HG02938 (cell line): ENCODE data around the gene ZNF641.

Experiments
- ATAC-seq: cut with Tn5 transposase; IDR thresholded peaks from one replicate; pipeline ENCODE4 v1.9.1; 2021; ENCODE audit warnings: mild to moderate bottlenecking, moderate library complexity; ENCODE audit not compliant: unreplicated experiment

The ZNF641 gene

DNA sequence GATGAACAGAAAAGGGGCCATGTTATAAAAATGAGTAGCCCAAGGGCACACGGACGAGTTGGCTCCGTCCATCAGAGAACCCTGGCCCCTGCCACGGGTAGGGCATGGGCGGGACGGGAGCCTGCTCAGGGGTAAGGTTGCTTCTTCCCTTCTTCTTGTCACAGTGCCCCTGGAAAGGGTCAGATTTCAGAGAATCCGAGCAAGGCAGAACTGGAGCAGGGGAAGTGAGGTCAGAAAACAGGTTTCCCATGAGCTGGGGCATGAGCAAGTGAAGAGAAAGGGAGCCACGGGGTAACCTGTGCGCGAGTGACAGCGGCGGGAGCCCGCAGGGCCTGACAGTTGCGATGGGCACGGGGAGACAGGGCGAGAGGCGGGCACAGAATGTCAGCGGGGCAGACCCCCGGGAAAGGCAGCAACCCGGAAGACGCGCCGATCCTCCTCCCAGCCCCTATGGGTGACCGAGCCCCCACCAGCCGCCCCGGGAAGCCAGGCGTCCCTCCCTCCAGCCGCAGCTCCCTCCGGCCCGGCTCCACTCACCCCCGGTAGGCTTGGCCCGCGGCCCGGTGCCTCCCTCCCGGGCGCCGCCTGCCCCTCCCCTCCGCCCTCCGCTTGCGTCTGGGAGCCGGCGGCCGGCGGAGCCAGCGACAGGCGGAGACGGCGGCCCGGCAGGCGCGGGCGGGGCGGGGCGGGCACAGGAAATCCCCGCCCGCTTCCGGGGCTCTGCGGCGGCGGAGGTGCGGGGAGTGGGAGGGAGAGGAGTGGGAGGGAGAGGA, at the start of gene ZNF641:
Gene ZNF641, minus strand, starts transcription at position 671 of the 773 bp plus-strand sequence. CDS start 2,829 bp downstream, outside the sequence.
- ATAC-seq: peak; percentile 57

DNA sequence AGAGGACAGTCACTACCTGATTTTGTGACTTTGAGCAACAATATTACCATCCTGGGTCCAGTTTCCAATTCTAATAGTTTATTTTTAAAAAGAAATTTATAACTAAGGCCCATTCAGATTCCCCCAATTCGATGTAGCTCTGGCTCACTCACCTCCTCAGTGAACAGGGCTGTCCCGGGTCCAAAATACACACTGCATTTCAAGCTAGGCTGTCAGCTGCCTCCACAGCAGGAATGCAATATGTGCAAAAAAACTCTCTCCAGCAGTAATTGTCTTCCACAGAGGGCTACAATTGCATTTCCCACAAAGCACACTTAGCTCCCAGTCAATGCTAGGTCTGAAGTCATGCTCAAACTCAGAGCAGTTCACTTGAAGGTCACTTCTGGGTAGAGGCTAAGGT, 39.3 kb upstream of the ZNF641 start:
- ATAC-seq: no peak

DNA sequence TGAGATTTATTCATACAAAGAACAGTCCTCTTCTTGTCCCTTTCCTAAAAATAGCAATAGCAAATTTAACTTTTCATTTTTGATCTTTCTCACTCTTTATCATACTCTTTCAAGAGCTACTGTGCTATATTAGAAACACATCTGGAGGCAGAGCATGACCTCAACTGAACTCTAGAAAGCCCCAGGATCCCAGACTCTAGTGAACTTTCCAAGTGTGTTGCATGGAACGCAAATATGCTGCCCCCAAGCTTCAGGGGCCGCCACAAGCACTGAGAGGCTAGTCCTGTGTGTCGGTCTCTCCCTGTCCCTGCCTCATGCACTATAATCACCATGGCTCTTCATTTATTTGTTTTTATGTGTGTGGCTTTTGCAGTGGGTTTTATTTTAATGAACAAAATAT, 38.7 kb upstream of the ZNF641 start:
- no peak for ATAC-seq

DNA sequence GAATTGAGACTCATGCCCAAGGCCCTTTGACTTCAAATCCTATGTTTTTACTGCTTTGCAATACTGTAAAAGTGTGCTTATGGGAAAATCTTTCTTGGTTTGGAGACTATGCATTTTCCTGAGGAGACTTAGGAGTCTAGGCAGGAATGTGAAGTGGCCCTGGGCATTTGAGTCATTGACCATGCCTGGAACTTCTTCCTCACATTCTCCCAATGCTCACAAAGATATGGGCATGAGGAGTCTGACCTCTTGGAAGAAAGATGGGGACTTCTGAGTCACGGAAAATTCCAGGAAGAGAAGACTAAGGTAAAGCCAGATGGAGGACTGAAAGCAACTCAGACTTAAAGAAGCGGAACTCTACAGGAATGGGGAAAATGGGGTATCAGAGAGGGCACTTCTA, 38.2 kb upstream of the ZNF641 start:
- ATAC-seq: no peak

DNA sequence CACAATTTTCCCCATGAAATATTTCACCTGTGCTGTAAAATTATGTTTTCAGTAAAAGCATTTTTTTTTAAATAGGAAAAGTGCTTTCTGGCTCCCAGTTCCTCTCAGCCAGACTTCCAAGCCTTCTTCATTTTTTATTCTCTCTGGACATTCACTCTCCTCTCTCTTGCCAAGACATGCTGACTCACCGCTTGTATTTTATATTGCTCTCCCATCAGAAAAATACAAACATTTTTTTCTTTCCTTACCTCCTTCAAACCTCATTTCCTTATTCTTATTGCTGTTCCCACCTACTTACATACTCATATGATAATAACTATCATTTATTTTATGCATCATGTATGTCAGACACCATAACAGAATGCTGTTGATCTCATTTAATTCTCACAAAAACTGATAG, 37.7 kb upstream of the ZNF641 start:
- ATAC-seq: no peak

DNA sequence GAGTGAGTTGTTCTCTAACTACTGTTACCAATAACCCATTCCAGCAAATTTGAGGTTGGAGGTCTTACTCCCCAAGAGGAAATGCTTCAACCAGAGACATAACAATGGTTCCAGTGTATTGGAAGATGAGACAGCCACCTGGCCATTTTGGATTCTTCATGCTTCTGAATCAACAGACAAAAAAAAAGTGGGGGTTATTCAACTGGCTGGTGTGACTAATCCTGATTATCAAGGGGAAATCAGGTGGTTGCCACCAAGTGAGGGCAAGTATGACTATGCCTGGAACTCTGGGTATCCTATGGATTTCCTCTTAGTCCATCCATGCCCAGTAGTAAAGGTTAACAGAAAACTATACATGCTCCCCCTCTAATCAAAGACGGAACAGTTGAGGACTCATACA, 29.9 kb upstream of the ZNF641 start:
- ATAC-seq: no peak

DNA sequence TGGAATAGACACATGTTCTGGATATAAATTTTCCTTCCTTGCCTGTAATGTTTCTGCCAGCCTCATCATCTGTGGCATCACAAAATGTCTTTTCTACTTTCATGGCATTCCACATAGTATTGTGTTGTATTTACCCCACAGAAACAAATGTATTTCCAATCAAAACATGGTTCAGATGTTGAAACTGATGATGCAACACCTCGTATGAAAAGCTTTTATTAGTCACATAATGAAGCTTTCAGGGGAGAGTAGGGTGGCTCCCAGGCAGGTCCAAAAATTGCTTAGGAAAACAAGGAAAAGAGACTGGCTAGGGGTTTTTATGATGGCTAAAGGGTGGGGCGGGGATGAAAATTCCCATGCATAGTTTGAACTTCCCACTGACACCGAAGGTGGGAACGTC, 29.1 kb upstream of the ZNF641 start:
- ATAC-seq: no peak

DNA sequence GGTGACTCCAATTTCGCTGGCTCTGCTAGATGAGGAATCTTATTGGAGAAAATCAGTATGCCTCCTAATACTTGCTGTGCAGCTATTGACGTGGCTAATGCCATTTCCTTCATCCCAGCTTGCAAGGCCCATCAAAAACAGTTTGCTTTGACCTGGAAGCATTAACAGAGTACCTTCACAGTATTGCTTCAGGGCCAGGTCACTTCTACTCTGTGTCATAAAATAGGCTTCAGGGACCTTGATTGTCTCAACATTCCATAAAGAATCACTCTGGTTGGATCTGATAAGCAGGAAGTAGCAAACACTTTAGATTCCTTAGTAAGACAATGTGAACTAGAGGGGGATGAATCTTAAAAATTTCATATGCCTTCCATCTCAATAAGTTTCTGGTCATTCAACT, 26.9 kb upstream of the ZNF641 start:
- no peak for ATAC-seq

DNA sequence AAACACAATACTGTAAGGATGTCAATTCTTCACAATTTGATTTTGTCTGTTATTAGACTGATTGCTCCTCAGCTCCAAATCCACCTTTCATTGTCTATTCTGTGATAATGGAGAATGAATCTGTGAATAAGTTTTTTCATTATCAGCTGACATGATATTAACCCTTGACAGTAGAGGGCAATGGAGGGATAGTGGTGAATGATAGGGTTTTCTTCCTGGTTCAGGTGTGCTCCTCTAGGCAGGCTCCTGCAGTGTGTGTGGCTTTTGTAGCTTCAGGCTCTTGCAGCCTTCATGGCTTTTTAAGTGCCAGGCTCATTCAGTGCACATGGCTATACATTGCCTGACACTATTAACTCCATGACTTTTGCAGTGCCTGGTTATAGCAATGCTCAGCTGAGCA, 23.4 kb upstream of the ZNF641 start:
- ATAC-seq: no peak

DNA sequence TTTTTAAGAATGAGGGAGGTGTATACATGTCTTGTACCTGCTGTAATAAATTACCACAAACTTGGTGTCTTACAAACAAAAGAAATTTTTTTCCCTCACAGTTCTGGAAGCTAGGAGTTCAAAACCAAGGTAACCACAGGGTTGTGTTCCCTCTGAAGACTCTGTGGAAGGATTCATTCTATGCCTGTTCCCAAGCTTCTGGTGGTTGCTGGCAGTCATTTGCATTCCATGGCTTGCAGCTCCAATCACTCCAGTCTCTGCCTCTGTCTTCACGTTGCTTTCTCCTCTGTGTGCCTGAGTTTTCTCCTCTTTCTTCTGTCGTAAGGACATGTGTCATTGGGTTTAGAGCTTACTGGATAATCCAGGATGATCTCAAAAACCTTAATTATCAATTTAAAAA, 15.4 kb upstream of the ZNF641 start:
- ATAC-seq: no peak

DNA sequence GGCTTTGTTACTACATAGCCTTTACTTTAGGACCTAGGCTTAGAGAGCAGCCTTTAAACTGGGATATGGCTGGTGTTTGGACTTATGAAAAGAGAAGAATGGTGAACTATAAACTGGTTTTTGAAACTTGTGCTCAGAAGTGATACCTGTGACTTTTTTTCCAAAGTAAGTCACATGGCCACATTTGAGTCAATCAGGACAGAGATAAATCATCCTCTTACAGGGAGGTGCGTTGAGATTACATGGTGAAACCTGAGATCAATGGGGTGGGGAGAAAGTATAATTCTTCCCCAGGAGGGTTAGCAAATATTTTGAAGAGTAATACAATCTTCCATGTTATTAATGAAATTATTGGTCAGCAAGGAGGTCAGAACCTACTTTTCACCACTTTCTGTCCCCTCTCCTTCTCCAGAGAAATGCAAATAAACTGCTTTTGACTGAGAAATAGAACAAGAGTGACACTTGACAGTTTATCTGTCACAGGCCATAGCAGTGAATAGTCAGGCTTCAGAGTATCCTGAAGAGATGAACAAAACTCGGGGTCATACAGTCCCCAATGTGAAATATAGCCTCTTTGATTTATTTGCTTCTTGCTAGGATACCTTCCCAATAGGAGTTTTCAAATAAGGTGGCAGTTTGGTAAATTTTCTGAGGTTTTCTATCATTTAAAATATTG, 11.1 kb upstream of the ZNF641 start:
- no peak for ATAC-seq

DNA sequence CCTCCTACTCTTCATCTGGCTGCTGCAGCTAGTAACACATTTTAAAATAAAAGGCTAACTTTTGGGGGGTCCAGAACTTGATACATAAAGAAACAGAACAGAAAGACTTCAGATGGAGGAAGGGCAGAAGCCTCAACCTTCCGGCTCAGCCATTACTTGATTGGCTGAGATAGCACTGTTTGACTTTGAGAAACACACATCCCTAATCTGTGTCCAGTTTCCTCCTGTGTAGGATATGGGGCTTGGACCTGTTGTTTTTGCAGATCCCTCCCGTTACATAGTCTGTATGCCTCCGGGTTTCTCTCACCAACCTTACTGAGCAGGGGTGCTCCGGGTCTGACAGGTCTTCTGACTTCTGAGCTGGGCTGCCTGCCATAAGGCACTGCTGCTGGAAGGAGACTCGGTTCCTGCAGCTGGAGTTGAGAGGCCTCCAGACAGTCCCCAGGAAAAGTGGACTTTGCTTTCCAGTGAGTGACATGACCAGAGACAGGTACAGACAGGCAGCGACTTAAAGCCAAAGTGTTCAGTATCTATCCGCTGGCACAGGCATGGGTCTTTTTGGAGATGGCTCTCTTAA, 8.3 kb upstream of the ZNF641 start:
- no peak for ATAC-seq

DNA sequence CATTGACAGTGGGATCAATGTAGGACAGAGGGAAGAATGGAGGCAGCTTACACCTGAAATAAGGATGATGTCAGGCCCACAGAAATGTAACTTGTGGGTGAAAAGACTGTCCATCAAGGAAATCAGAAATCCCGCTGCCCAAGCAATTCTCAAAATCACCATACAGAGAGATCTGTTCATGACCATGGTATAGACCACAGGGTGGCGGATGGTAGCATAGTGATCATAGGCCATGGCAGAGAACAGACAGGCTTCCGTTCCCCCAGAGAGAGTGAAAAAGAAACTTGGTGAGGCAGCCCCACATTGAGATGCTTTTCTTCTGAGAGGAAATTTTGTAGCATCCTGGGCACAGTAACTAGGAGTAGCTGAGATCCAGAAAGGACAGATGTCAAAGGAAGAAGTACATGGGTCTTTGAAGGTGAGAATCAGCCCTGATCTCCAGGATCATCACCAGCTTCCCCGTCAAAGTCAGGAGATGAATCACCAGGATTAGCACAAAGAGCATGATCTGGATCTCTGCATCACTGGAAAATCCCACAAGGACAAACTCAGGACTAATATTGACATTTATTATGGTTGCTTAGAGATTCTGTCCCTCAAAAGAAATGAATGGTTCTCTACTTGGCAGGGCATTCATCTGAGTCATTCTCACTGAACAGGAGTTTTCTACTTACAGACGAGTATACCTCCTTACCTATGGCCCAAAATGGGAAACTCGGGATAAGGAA, 5.5 kb upstream of the ZNF641 start:
- no peak for ATAC-seq

DNA sequence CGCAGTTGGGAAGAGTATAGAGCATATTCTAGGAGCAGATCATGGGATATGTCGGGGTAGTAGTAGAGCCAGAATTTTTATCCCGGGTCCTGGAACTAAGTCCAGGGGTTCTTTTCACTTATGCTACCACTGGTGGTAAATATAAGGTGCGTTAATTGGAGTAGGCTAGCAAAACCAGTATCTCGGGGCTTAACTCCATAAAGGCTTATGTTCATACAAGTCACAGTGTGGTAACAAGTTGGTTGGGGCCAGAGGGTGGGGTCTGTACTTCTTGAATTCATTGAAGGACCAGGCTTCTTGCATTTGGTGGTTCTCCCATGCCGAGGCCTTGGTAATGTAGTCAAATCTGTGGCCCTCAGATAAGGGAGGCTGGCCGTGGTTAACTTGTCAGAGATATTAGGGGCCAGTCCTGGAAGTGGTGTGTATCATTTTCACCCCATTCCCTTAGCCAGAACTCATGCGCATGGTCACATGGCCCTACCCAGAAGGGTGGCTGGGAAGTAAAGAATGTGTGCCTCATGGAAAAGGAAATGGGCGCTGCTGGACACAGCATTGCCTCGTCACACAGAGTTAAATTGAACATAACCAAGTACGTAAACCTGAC, 1.5 kb upstream of the ZNF641 start:
- no peak for ATAC-seq

DNA sequence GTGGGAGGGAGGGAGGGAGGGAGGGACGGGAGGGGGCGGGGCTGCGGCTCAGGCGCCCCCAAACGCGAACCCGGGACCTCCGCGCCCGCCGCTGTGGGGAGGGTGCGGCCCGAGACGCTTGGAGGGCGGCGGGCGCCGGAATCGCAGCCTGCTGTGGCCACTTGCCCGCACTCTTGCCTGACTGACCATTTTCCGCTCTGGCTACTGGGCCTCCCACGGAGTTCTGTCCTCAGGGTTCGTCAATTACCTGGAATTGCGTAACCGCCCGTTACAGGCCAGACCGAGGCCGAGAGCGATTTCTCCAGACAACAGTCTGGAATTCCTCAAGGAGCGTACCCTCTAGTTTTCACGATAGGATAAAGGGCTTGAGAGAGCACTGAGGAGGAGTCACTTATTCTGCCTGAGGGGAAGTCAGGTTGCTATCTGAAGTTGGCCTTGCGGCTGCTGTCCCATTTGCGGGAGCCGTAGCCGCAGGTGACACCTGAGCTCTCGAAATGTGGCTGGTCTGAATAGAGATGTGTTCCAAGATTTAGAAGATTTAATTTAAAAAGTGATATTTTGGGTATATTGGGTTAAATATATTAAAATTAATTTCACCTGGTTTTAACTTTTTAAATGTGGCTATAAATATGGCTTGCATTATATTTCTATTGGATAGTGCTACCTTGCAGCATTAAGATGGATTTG, 446 bp upstream of the ZNF641 start:
- peak; percentile 15 for ATAC-seq

DNA sequence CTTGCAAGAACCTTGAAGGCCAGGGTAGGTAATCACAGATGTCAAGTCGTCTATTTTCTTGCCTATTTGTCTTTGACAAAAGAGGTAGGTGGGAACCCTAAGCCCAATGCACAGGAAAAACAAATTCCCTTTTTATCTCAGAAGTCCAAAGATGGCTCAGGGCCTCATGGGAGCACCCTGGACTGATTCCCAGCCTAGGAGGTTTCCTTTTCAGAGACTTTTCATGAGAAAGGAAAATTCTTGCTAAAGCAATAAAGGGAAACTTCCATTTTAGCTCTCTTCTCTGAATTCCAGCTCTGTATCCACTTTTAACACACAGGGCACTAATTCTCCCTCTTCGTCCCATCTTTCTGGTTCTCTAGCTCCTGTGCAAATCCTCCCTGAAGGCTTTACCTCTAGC, 1.2 kb downstream of the ZNF641 start:
- no peak for ATAC-seq

DNA sequence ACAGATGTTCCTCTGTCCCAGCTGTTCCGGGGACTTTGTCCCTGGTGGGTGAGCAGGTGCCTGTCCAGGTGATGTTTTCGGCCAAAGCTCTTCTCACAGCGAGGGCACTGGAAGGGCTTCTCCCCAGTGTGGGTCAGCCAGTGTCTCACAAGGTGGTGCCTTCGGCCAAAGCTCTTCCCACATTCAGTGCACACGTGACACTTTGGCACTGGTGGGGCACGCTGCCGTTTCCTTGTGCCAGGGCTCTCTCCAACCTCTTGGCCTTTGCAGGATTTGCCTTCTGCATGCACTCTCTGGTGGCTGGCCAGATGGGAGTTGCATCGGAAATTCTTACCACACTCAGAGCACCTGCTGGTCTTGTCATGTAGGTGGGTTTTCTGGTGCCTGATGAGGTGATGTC, 7.7 kb downstream of the ZNF641 start:
- no peak for ATAC-seq

DNA sequence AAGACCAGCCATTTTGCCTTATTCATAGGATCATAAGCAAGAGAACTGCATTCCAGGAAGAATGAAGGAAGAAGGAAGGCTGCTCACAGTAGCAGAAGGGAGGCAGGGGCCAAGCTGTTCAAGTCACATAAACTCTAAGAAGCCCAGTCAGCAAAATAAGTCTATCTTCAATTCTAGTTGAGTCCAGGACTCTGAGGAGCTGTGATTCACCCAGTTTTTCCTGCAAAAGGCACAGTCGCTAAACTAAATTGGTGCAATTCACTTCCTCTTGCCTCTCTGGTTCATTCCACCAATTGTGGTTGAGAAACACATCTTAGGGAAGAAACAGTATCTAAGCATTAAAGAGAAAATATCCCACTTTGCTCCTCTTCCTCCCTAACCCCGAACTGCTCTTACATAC, 9.8 kb downstream of the ZNF641 start:
- no peak for ATAC-seq

DNA sequence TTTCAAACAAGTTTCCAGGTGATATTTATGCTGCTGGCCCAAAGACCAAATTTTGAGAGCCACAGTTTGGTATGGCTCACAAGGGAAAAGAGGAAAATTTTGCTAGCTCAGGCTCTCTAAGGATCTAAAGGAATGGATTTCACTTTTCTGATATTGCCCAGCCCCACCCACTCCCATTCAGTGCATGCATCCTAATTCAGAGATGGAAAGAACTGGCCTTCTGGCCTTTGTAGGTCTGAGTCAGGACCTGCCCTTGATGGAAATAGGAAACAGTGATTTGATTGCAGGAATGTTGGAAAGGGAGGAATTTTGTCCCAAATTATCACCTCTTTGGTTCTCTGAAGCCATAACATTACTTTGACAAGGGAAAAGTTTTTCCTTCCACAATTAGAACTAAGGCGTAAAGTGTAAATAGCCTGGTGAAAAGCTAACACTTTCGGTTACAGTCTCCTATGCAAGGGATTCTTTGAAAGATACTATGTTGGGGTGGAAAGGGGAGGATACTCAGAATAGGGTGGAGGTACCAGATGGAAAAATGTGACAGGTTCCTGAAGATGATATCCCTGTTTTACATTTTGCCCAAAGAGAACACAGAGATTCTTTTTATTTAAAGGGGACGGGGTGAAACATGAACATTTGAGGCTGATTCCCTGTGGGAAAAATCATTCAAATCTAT, 11.1 kb downstream of the ZNF641 start:
- ATAC-seq: no peak

DNA sequence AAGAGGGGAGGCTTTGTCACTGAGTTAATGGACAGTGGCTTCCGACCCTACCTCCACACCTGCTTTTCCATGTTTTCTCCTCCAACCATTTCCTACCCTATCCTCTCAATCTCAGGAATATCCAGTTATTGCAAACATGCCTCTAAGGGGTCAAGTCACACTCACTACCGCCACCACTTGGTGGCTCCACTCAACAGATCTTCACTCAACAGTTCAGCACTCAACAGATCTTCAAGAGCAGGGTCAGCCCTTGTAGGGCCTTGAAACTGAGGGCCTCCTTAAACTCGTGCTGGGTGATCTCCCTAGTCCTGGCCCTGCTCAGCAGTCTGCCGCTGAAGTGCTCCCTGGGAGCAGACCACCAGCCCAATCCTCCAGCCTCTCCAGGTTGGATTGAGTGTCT, 14.2 kb downstream of the ZNF641 start:
- ATAC-seq: no peak
